Transverse colon (tissue), 4 donors: ENCODE measurements around the gene EPS8. TPM values are rescaled to one million over a fixed set of nuclear protein-coding genes. Genes with fewer than 3 reads are reported as not detected.

Experiments used
- DNase-seq: peaks from one replicate; pipeline ENCODE4 v3.0.0-alpha.2; 2019
- H3K27ac ChIP-seq, 4 donors: fragments of 200-600 bp; sonication (generic); 2 replicates each; pipeline ENCODE4 v1.5.1; 2016 to 2018; ENCODE audit warnings: inconsistent platforms in 4 of 4
- H3K27me3 ChIP-seq: fragments of 200-600 bp; sonication (generic); 2 replicates; pipeline ENCODE4 v1.5.1; 2017; ENCODE audit warnings: inconsistent platforms
- H3K36me3 ChIP-seq, 4 donors: fragments of 200-600 bp; sonication (generic); 2 replicates each; pipeline ENCODE4 v1.5.1; 2017 to 2019; ENCODE audit warnings: inconsistent platforms in 4 of 4
- H3K4me1 ChIP-seq, 4 donors: fragments of 200-600 bp; sonication (generic); 2 replicates each; pipeline ENCODE4 v1.5.1; 2017 to 2020; ENCODE audit warnings: inconsistent platforms in 4 of 4
- H3K4me3 ChIP-seq, 4 donors: fragments of 200-600 bp; sonication (generic); 1 replicate in 1 of 4; 2 replicates in 3 of 4; pipeline versions ENCODE4 v1.5.1 to v1.6.1; 2017 to 2019; ENCODE audit warnings: inconsistent platforms in 4 of 4
- H3K9me3 ChIP-seq, 2 donors: fragments of 200-600 bp; sonication (generic); 2 replicates each; pipeline ENCODE4 v1.5.1; 2017 to 2019; ENCODE audit warnings: inconsistent platforms in 2 of 2
- EP300 ChIP-seq: sonication (generic); formaldehyde crosslinking; IDR thresholded peaks from one replicate; pipeline ENCODE4 v1.6.1; 2017; ENCODE audit warnings: antibody characterized with exemption, low read depth
- POLR2A ChIP-seq: fragments of 450-650 bp; IDR thresholded peaks from one replicate; pipeline ENCODE4 v1.6.1; 2016; ENCODE audit warnings: antibody characterized with exemption, mild to moderate bottlenecking, moderate library complexity
- POLR2AphosphoS5 ChIP-seq, 3 donors: sonication (generic); formaldehyde crosslinking; IDR thresholded peaks; one replicate each; pipeline ENCODE4 v1.6.1; 2016; ENCODE audit warnings: antibody characterized with exemption in 3 of 3
- WGBS, 2 donors: methylation state at CpG; one replicate each; pipeline ENCODE4 v1.1.5; 2018; ENCODE audit warnings: low coverage in 1 of 2; 5-methylcytosine and 5-hydroxymethylcytosine counted together
- in situ Hi-C, 4 donors: fragments of 200-750 bp; cut with MboI; loops; one replicate each; pipeline versions ENCODE4 v1.15.0 to v1.15.1; 2017; ENCODE audit warnings: low sequenced_read_pairs in 3 of 4, low pct_ligation_motif_present in 1 of 4, low pct_unique_long_range_greater_than_20kb in 1 of 4
- intact Hi-C: fragments of 100-400 bp; cut with DNase I; formaldehyde crosslinking; loops from one replicate; pipeline ENCODE4 v1.15.1; 2023; ENCODE audit warnings: low total_unique reads
- small RNA-seq, 4 donors: library from RNA; depleted of rRNA; stranded (forward); fragments of <200 nt; gene quantifications; one replicate each; pipeline ENCODE3, GENCODE V24; 2016
- total RNA-seq, 4 donors: library from RNA; depleted of rRNA; stranded (reverse); fragments of >200 nt; gene quantifications; one replicate each; pipeline ENCODE4 v1.1.0, GENCODE V29; 2016
- TF ChIP-seq, protein P1 (sequence below), 5 experiments: fragments of 200-600 bp in 3 of 5; fragments of 450-650 bp in 2 of 5; sonication (generic) in 3 of 5; IDR thresholded peaks; 1 replicate in 2 of 5; 2 replicates in 3 of 5; pipeline ENCODE4 v1.5.1; 2016 to 2017; ENCODE audit warnings: antibody characterized with exemption in 5 of 5, inconsistent platforms in 3 of 5, mild to moderate bottlenecking in 2 of 5, moderate library complexity in 1 of 5

Gene EPS8
- total RNA-seq, 4 donors from 2014 or later, result 55.1 to 180 (median 140) TPM

GRCh38 chr12:15574353-15574752 lies 214.8 kb downstream of the EPS8 start:
- TF ChIP-seq, protein P1, sequence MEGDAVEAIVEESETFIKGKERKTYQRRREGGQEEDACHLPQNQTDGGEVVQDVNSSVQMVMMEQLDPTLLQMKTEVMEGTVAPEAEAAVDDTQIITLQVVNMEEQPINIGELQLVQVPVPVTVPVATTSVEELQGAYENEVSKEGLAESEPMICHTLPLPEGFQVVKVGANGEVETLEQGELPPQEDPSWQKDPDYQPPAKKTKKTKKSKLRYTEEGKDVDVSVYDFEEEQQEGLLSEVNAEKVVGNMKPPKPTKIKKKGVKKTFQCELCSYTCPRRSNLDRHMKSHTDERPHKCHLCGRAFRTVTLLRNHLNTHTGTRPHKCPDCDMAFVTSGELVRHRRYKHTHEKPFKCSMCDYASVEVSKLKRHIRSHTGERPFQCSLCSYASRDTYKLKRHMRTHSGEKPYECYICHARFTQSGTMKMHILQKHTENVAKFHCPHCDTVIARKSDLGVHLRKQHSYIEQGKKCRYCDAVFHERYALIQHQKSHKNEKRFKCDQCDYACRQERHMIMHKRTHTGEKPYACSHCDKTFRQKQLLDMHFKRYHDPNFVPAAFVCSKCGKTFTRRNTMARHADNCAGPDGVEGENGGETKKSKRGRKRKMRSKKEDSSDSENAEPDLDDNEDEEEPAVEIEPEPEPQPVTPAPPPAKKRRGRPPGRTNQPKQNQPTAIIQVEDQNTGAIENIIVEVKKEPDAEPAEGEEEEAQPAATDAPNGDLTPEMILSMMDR (IDR thresholded peaks at IDR 0.05), result no peak
- no peak for TF ChIP-seq EP300
- no peak for TF ChIP-seq POLR2AphosphoS5 (IDR thresholded peaks at IDR 0.05)
- no peak for TF ChIP-seq POLR2A
- Histone ChIP-seq H3K9me3 (no peaks in the 10 kb centered on the region), H3K4me1 (peaks cover 0 to 21% (median 10%) of the 10 kb centered on the region in 4 donors), H3K4me3 (no peak overlapping the region), H3K27ac (no peak overlapping the region), H3K36me3 (no peaks in the 10 kb centered on the region), H3K27me3 (no peaks in the 10 kb centered on the region)
- 86 to 91% methylated on average over 1 of the region's 1 CpG for WGBS, 2 donors
- intact Hi-C loops (no loop called here), in situ Hi-C loops (no loop called here)
- DNase-seq, result no peak

Small RNA genes lying within 50 kb of the gene (small RNA-seq; reads per million reads assigned to genes)
- gene RNU6-251P, result 0 reads per million in 4 donors

Other genes starting within 250 kb of the EPS8 start
- 10 to 100 TPM; 39.3 to 78.6 (median 48.6) TPM for gene STRAP, start 93.0 kb upstream of the EPS8 start, total RNA-seq
- 100 to 1,000 TPM in 1 of 4 donors, 10 to 100 TPM in 2, 1 to 10 TPM in 1; 9.2 to 112 (median 69.9) TPM for gene DERA, start 121.9 kb upstream of the EPS8 start, total RNA-seq